Vagina (tissue), 2 donors: ENCODE measurements around the gene CARS2.

Experiments used
- POLR2A ChIP-seq, 2 donors: fragments of 450-650 bp; IDR thresholded peaks; one replicate each; pipeline ENCODE4 v1.6.1; 2017; ENCODE audit warnings: antibody characterized with exemption in 2 of 2, mild to moderate bottlenecking in 2 of 2, moderate library complexity in 2 of 2
- TF ChIP-seq, protein P1 (sequence below), 3 experiments: fragments of 450-650 bp in 2 of 3; fragments of 200-600 bp in 1 of 3; sonication (generic) in 1 of 3; IDR thresholded peaks; one replicate each; pipeline ENCODE4 v1.5.1; 2017 to 2019; ENCODE audit warnings: antibody characterized with exemption in 3 of 3, mild to moderate bottlenecking in 2 of 3, moderate library complexity in 2 of 3

DNA sequence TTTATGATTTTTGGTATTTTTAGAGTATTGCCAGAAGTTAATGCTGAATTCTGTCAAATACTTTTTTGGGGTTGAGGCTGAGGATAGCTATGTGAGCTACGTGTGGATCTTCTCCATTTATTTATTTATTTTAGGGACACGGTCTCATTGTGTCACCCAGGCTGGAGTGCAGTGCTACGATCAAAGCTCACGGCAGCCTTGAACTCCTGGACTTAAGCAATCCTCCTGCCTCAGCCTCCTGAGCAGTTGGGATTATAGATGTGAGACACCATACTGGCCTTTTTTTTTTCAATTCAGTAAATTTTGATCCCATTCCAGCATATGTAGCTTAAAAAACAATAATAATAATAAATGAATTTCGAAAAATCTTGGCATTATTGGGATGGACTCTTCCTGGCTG lies 28.6 kb upstream of the CARS2 start:
- TF ChIP-seq, protein P1, sequence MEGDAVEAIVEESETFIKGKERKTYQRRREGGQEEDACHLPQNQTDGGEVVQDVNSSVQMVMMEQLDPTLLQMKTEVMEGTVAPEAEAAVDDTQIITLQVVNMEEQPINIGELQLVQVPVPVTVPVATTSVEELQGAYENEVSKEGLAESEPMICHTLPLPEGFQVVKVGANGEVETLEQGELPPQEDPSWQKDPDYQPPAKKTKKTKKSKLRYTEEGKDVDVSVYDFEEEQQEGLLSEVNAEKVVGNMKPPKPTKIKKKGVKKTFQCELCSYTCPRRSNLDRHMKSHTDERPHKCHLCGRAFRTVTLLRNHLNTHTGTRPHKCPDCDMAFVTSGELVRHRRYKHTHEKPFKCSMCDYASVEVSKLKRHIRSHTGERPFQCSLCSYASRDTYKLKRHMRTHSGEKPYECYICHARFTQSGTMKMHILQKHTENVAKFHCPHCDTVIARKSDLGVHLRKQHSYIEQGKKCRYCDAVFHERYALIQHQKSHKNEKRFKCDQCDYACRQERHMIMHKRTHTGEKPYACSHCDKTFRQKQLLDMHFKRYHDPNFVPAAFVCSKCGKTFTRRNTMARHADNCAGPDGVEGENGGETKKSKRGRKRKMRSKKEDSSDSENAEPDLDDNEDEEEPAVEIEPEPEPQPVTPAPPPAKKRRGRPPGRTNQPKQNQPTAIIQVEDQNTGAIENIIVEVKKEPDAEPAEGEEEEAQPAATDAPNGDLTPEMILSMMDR (IDR thresholded peaks at IDR 0.05): no peak
- no peak for TF ChIP-seq POLR2A (IDR thresholded peaks at IDR 0.05)
